Dendritic cell treated with granulocyte-macrophage colony-stimulating factor and Interleukin-4, amounts not matched to agents 40 ng/mL and 50 ng/mL, for 4 days (primary cell): Measurements from ENCODE around the gene GFPT1.
"Not testable (repeated sequence)": the region's sequence is repeated elsewhere in the genome, so short reads cannot be mapped to it uniquely, and the experiment has no call there.

Source experiments
- H3K27ac Mint-ChIP-seq: one replicate; pipeline ENCODE4 v1.8.0; 2022; ENCODE audit warnings: mild to moderate bottlenecking, mixed read lengths
- H3K27me3 Mint-ChIP-seq: one replicate; pipeline ENCODE4 v1.8.0; 2022; ENCODE audit warnings: mild to moderate bottlenecking, mixed read lengths
- H3K36me3 Mint-ChIP-seq: one replicate; pipeline ENCODE4 v1.8.0; 2022; ENCODE audit warnings: low read depth, mixed read lengths
- H3K4me1 Mint-ChIP-seq: one replicate; pipeline ENCODE4 v1.8.0; 2022; ENCODE audit warnings: low read depth, mixed read lengths
- H3K4me3 Mint-ChIP-seq: one replicate; pipeline ENCODE4 v1.8.0; 2022; ENCODE audit warnings: mild to moderate bottlenecking, moderate library complexity, mixed read lengths
- H3K9me3 Mint-ChIP-seq: one replicate; pipeline ENCODE4 v1.8.0; 2022; ENCODE audit warnings: mixed read lengths
- intact Hi-C: fragments of 100-400 bp; cut with micrococcal nuclease; formaldehyde crosslinking; loops from one replicate; pipeline ENCODE4 v1.15.0; 2022

The GFPT1 gene

GRCh38 chr2:69386789-69387734, at the start of gene GFPT1:
GFPT1 (minus strand) TSS chr2:69387227; CDS start chr2:69387071, 156 bp downstream.
- intact Hi-C loops = no loop called here
- H3K36me3 Mint-ChIP-seq = peaks cover 22% of the 10 kb centered on the region
- H3K27ac Mint-ChIP-seq = peak within 1 kb of the TSS; percentile 89
- peaks cover 56% of the 10 kb centered on the region for H3K4me1 Mint-ChIP-seq
- H3K9me3 Mint-ChIP-seq = no peaks in the 10 kb centered on the region
- H3K27me3 Mint-ChIP-seq = no peaks in the 10 kb centered on the region
- H3K4me3 Mint-ChIP-seq = peak within 1 kb of the TSS; percentile 91

DNA sequence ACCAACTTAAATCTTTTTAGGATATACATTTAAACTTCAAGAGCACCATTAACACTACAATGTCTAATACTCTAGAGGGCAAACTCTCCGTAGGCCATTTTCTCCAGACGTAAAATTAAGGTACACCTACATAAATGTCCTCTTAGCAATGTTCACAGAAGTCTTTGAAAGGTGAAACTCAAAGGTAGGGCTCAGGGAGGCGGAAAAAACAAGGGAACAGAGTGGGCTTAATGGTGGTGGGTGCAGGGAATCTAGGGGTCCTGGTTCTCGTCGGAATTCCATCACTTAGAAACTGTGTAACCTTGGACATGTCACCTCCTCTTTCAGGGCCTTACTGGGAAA, 49.5 kb upstream of the GFPT1 start:
- H3K27ac Mint-ChIP-seq = peak overlapping the region; percentile 99
- peak overlapping the region; percentile 88 for H3K4me3 Mint-ChIP-seq
- peaks cover 29% of the 10 kb centered on the region for H3K4me1 Mint-ChIP-seq
- H3K36me3 Mint-ChIP-seq = peaks cover 18% of the 10 kb centered on the region
- intact Hi-C loops = loop anchor here (5.0 kb wide), 1 partner anchor 44 kb away; no protein-coding TSS in a partner anchor
- H3K9me3 Mint-ChIP-seq = peaks cover 10% of the 10 kb centered on the region
- H3K27me3 Mint-ChIP-seq = no peaks in the 10 kb centered on the region

DNA sequence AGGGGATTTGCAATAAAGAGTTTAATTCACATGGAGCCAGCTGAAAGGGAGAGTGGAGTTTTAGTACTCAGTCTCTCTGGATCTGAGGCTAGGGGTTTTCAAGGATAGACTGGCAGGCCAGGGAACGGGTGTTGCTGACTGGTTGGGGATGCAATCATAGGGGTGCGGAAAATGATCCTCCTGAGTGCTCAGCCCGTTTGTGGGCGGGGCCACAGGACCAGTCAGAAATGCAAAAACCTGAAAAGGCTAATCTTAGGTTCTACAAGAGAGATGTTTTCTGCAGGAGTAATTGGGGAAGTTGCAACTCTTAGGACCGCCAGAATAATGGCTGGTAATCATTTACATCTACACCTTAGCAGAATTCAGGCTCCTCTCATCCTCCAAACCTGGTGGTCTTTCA, 47.7 kb upstream of the GFPT1 start:
- Mint-ChIP-seq H3K4me3 (no peak overlapping the region), H3K27me3 (no peaks in the 10 kb centered on the region), H3K36me3 (peaks cover 28% of the 10 kb centered on the region), H3K9me3 (peaks cover 9% of the 10 kb centered on the region), H3K4me1 (peaks cover 29% of the 10 kb centered on the region), H3K27ac (peak overlapping the region; percentile 14)
- intact Hi-C loops = loop anchor here (5.0 kb wide), 1 partner anchor 42 kb away; no protein-coding TSS in a partner anchor

GRCh38 chr2:69429491-69430183, 42.6 kb upstream of the GFPT1 start:
- H3K27me3 Mint-ChIP-seq = no peaks in the 10 kb centered on the region
- H3K36me3 Mint-ChIP-seq = peaks cover 40% of the 10 kb centered on the region
- H3K4me1 Mint-ChIP-seq = peaks cover 2% of the 10 kb centered on the region
- no peak overlapping the region for H3K4me3 Mint-ChIP-seq
- intact Hi-C loops = no loop called here
- no peaks in the 10 kb centered on the region for H3K9me3 Mint-ChIP-seq
- no peak overlapping the region for H3K27ac Mint-ChIP-seq

GRCh38 chr2:69428981-69429380, 42.0 kb upstream of the GFPT1 start:
- Mint-ChIP-seq H3K27ac (no peak overlapping the region), H3K36me3 (peaks cover 40% of the 10 kb centered on the region), H3K4me1 (no peaks in the 10 kb centered on the region), H3K9me3 (no peaks in the 10 kb centered on the region), H3K4me3 (no peak overlapping the region), H3K27me3 (no peaks in the 10 kb centered on the region)
- intact Hi-C loops = no loop called here

GRCh38 chr2:69424419-69424818, 37.4 kb upstream of the GFPT1 start:
- H3K4me3 Mint-ChIP-seq = no peak overlapping the region
- no peaks in the 10 kb centered on the region for H3K27me3 Mint-ChIP-seq
- H3K9me3 Mint-ChIP-seq = no peaks in the 10 kb centered on the region
- peaks cover 68% of the 10 kb centered on the region for H3K36me3 Mint-ChIP-seq
- no peak overlapping the region for H3K27ac Mint-ChIP-seq
- no peaks in the 10 kb centered on the region for H3K4me1 Mint-ChIP-seq
- intact Hi-C loops = no loop called here

GRCh38 chr2:69422198-69422597, 35.2 kb upstream of the GFPT1 start:
- intact Hi-C loops = no loop called here
- Mint-ChIP-seq H3K9me3 (no peaks in the 10 kb centered on the region), H3K36me3 (peaks cover 78% of the 10 kb centered on the region), H3K4me1 (no peaks in the 10 kb centered on the region), H3K4me3 (no peak overlapping the region), H3K27ac (no peak overlapping the region), H3K27me3 (no peaks in the 10 kb centered on the region)

- H3K4me3 Mint-ChIP-seq, H3K27ac Mint-ChIP-seq, intact Hi-C loops, H3K4me1 Mint-ChIP-seq, H3K27me3 Mint-ChIP-seq, H3K9me3 Mint-ChIP-seq: not testable (repeated sequence)
- peaks cover 84% of the 10 kb centered on the region for H3K36me3 Mint-ChIP-seq
Observed at GRCh38 chr2:69419111-69419510, 32.1 kb upstream of the GFPT1 start.

DNA sequence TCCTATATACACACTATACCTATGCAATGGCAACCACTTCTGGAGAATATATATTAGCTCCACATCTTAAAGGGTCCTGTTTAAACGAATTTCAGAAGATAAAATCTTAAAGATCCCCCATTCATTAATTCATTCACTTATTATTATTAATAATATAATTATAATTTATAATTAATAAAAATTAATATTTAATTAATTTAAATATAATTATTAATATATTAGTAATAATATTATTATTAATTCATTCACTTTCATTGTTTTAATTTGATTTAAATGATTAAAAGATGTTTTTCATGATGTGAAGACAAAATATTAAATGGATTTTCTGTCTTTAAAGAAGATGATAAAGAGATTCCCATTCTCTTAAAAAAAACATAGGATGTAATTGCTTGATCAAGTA, 29.1 kb upstream of the GFPT1 start:
- no peaks in the 10 kb centered on the region for H3K9me3 Mint-ChIP-seq
- no peaks in the 10 kb centered on the region for H3K4me1 Mint-ChIP-seq
- H3K27ac Mint-ChIP-seq = no peak overlapping the region
- no peak overlapping the region for H3K4me3 Mint-ChIP-seq
- intact Hi-C loops = no loop called here
- H3K36me3 Mint-ChIP-seq = peaks cover 77% of the 10 kb centered on the region
- H3K27me3 Mint-ChIP-seq = no peaks in the 10 kb centered on the region

DNA sequence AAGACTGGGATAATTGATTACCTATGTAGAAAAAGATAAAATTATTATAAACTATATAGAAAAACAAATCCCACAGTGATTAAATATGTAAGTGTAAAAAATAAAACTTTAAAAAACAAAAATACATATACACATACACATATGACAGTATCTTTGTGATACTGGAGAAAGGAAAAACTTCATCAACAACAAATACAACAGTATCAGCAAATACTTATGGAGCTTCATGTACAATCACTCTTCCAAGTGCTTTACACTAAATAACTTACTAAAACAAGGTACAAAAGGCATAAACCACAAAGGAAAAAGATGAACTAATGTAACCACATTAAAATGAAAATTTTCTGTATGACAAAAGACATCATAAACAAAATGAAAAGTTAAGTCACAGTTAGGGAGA, 24.1 kb upstream of the GFPT1 start:
- Mint-ChIP-seq H3K4me1 (no peaks in the 10 kb centered on the region), H3K4me3 (no peak overlapping the region), H3K27me3 (no peaks in the 10 kb centered on the region), H3K36me3 (peaks cover 55% of the 10 kb centered on the region), H3K9me3 (no peaks in the 10 kb centered on the region), H3K27ac (no peak overlapping the region)
- intact Hi-C loops = no loop called here

DNA sequence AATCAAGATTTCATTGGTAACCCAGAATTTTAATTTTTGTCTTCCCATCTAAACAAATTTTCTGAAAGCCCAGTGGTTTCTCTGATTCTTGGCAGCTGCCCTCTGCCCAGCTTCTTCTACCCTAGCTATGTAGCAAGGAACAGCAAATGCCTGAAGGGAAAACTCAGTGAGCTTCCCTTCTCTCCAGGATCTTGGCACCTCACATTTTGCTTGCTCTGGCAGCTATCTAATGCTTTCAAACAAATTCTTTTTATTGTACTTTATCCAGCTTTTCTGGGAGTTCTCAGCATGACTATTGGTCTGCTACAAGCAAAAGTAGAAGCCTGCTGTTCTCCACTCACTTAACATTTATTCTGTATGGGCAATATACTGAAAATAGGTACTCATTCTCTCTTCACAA, 18.3 kb upstream of the GFPT1 start:
- no peak overlapping the region for H3K27ac Mint-ChIP-seq

GRCh38 chr2:69400121-69400520, 13.1 kb upstream of the GFPT1 start:
- Mint-ChIP-seq H3K9me3 (no peaks in the 10 kb centered on the region), H3K4me3 (no peak overlapping the region), H3K36me3 (peaks cover 76% of the 10 kb centered on the region), H3K27me3 (no peaks in the 10 kb centered on the region), H3K27ac (no peak overlapping the region), H3K4me1 (no peaks in the 10 kb centered on the region)
- intact Hi-C loops = no loop called here

More for the DNA sequence above, 18.3 kb upstream of the GFPT1 start:
- Mint-ChIP-seq H3K4me3 (no peak overlapping the region), H3K36me3 (peaks cover 76% of the 10 kb centered on the region), H3K4me1 (no peaks in the 10 kb centered on the region), H3K9me3 (no peaks in the 10 kb centered on the region), H3K27me3 (no peaks in the 10 kb centered on the region)
- intact Hi-C loops = no loop called here

DNA sequence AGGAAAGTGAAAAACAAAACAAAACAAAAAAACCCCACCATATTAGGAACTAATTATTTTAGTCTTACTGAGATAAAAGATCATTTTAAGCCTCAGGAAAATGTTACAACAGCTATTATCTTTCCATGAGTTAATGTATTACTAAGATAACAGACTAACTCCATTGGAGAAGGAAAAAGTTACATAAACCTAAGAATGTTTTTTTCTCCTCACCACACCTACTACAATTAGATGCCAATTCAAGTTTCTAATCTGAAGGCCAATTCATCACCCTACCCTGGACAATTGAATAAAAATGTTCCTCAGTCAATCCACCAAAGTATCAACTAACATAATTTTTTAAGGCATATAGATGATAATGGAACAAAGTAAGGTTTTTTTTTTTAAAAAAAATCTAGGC, 10.2 kb upstream of the GFPT1 start:
- Mint-ChIP-seq H3K4me1 (peaks cover 6% of the 10 kb centered on the region), H3K27me3 (no peaks in the 10 kb centered on the region), H3K27ac (no peak overlapping the region), H3K36me3 (peaks cover 64% of the 10 kb centered on the region), H3K9me3 (no peaks in the 10 kb centered on the region), H3K4me3 (no peak overlapping the region)
- intact Hi-C loops = no loop called here

- intact Hi-C loops = no loop called here
- Mint-ChIP-seq H3K4me1 (peaks cover 7% of the 10 kb centered on the region), H3K27ac (no peak overlapping the region), H3K27me3 (no peaks in the 10 kb centered on the region), H3K36me3 (peaks cover 56% of the 10 kb centered on the region), H3K9me3 (no peaks in the 10 kb centered on the region), H3K4me3 (no peak overlapping the region)
Observed at GRCh38 chr2:69395866-69396265, 8.8 kb upstream of the GFPT1 start.
